ENCODE data around the gene MTUS2. TPM values are rescaled to one million over a fixed set of nuclear protein-coding genes. Genes with fewer than 3 reads are reported as not detected.

Gene MTUS2
- total RNA-seq, 1 donor from 2014 or later, result 0.41 TPM

DNA sequence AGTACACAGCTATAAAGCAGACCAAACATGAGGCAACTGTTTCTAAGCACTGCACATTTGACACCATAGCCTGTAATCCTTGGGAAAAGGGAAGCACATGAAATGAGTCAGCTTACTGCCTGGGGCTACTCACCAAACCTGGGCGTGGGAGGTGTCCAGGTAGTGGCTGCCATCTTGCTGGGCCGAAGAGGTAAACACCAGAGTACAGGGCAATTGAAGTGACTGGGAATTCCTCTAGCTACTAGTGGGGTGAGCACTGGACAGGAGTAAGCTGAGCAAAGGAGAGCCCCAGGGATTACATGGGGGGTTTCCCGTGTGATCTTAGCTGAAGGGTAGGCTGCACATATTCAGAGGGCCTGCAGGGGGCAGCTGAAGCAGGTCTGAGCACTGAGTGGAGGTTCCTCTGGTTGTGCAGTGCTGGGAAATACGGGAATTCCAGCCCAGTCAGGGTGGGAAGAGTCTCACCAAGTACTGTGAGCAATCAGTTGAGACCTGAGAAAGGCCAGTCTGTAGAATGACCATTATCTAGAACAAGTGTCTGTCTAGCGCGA, 634.9 kb downstream of the MTUS2 start:
- Histone ChIP-seq H3K9me3 (no peaks in the 10 kb centered on the region), H3K4me1 (no peaks in the 10 kb centered on the region), H3K4me3 (no peak overlapping the region), H3K27me3 (peaks cover under 1% of the 10 kb centered on the region), H3K36me3 (no peaks in the 10 kb centered on the region), H3K27ac (no peak overlapping the region)
- intact Hi-C loops (cut with DNase I), result no loop called here
- TF ChIP-seq, protein P1, sequence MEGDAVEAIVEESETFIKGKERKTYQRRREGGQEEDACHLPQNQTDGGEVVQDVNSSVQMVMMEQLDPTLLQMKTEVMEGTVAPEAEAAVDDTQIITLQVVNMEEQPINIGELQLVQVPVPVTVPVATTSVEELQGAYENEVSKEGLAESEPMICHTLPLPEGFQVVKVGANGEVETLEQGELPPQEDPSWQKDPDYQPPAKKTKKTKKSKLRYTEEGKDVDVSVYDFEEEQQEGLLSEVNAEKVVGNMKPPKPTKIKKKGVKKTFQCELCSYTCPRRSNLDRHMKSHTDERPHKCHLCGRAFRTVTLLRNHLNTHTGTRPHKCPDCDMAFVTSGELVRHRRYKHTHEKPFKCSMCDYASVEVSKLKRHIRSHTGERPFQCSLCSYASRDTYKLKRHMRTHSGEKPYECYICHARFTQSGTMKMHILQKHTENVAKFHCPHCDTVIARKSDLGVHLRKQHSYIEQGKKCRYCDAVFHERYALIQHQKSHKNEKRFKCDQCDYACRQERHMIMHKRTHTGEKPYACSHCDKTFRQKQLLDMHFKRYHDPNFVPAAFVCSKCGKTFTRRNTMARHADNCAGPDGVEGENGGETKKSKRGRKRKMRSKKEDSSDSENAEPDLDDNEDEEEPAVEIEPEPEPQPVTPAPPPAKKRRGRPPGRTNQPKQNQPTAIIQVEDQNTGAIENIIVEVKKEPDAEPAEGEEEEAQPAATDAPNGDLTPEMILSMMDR (IDR thresholded peaks at IDR 0.05), result peak; percentile 29
- no peak for DNase-seq
- ATAC-seq, result peak; percentile 67

DNA sequence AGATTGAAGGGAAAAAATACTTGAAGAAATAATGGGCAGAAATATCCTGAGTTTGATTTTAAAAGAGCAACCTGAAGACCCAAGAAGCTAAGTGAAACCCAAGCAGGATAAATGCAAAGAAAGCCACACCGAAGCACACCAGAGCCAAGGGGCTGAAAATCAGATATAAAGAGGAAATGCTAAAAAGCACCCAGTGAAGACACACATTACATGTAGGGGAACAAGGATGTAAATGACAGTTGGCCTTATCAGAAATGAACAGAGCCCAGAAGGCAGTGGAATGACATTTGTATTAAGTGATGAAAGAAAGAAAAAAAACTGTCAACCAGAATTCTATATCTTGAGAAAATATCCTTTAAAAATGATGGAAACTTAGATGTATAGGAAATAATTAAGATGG, 636.3 kb downstream of the MTUS2 start:
- Histone ChIP-seq H3K4me3 (no peak overlapping the region), H3K9me3 (no peaks in the 10 kb centered on the region)

DNA sequence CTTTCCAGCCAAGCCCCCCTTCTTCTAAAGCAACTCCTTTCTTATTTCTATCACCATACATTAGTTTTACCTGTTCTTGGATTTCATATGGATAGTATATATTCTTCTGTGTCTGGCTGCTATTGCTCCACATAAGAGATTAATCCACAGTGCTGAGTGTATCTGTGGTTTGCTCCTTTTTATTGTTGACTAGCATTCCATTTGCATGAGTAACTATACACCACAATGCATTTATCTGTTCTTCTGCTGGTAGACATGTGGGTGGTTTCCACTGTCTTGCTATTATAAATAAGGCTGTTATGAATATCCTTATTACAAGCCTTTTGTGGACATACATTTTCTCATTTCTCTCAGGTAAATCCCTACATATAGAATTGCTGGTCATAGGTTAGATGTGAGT, 637.2 kb downstream of the MTUS2 start:
- ATAC-seq (no peak), DNase-seq (no peak)
- no peaks in the 10 kb centered on the region for H3K27me3 ChIP-seq
- H3K36me3 ChIP-seq, result no peaks in the 10 kb centered on the region
- no peaks in the 10 kb centered on the region for H3K4me1 ChIP-seq
- intact Hi-C loops (cut with DNase I), result no loop called here
- H3K27ac ChIP-seq, result no peak overlapping the region
- no peaks in the 10 kb centered on the region for H3K9me3 ChIP-seq
- TF ChIP-seq, protein P1 (IDR thresholded peaks at IDR 0.05), result no peak
- no peak overlapping the region for H3K4me3 ChIP-seq

More for the DNA sequence above, 636.3 kb downstream of the MTUS2 start:
- ATAC-seq (no peak), DNase-seq (no peak)
- no peaks in the 10 kb centered on the region for H3K27me3 ChIP-seq
- intact Hi-C loops (cut with DNase I), result no loop called here
- no peak overlapping the region for H3K27ac ChIP-seq
- H3K4me1 ChIP-seq, result no peaks in the 10 kb centered on the region
- TF ChIP-seq, protein P1 (IDR thresholded peaks at IDR 0.05), result no peak
- no peaks in the 10 kb centered on the region for H3K36me3 ChIP-seq

DNA sequence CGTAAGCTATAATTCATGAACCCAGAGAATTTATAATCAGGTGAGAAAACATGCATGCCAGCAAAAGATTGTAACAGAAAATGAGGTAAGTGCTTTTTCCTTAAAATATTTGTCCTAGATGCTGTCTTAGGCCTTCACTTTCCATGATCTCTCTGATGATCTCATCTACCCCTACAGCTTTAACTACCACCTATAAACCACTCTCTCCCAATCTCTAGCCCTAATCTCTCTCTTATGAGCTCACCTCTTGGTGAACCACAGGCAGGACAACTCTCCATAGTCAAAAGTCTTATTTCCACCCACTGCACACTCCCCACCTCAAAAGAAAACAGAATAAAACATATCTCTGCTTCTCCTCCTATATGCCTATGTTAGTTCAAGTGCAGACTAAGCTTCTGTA, 638.3 kb downstream of the MTUS2 start:
- peaks cover 6% of the 10 kb centered on the region for H3K27me3 ChIP-seq
- intact Hi-C loops (cut with DNase I), result no loop called here
- H3K27ac ChIP-seq, result no peak overlapping the region
- DNase-seq, result no peak
- TF ChIP-seq, protein P1 (IDR thresholded peaks at IDR 0.05), result no peak
- H3K36me3 ChIP-seq, result no peaks in the 10 kb centered on the region
- H3K4me3 ChIP-seq, result no peak overlapping the region
- no peaks in the 10 kb centered on the region for H3K4me1 ChIP-seq
- no peaks in the 10 kb centered on the region for H3K9me3 ChIP-seq
- ATAC-seq, result no peak

DNA sequence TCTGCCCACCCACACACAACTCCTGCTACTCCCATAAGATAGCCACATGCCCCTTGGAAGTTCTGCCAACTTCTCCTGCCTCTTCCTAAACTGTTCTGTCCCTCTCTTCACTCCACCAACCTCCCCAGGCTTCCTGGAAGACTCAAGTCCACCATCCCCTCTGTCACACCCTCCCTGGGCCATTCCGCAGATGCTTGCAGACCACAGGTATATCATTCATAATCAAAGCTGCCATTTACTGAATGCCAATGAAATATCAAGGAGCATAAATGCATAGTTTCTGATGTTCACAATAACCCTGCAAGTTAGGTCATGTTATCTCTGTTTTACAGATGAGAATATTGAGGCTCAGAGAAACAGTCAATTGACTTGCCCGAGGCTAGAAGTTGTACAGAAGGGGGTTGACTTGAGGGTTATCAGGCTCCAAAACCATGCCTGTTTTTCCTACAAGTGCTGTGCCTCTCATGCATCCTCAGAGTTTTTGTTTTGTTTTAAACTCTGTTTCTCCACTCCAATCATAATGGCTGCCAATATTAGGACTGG, 639.7 kb downstream of the MTUS2 start:
- peaks cover 6% of the 10 kb centered on the region for H3K27me3 ChIP-seq
- H3K9me3 ChIP-seq, result no peaks in the 10 kb centered on the region
- H3K27ac ChIP-seq, result no peak overlapping the region
- ATAC-seq, result no peak
- no peaks in the 10 kb centered on the region for H3K4me1 ChIP-seq
- no peak overlapping the region for H3K4me3 ChIP-seq
- intact Hi-C loops (cut with DNase I), result no loop called here
- H3K36me3 ChIP-seq, result no peaks in the 10 kb centered on the region
- TF ChIP-seq, protein P1 (IDR thresholded peaks at IDR 0.05), result no peak
- DNase-seq, result no peak
